NCI-H1436 (cell line): ENCODE data around the gene PRKCSH.
"Not testable (repeated sequence)": the region's sequence is repeated elsewhere in the genome, so short reads cannot be mapped to it uniquely, and the experiment has no call there.

Source experiments
- DNase-seq: peaks from one replicate; lab custom pipeline; 2025; lab: John Stamatoyannopoulos, UW

PRKCSH gene

DNA sequence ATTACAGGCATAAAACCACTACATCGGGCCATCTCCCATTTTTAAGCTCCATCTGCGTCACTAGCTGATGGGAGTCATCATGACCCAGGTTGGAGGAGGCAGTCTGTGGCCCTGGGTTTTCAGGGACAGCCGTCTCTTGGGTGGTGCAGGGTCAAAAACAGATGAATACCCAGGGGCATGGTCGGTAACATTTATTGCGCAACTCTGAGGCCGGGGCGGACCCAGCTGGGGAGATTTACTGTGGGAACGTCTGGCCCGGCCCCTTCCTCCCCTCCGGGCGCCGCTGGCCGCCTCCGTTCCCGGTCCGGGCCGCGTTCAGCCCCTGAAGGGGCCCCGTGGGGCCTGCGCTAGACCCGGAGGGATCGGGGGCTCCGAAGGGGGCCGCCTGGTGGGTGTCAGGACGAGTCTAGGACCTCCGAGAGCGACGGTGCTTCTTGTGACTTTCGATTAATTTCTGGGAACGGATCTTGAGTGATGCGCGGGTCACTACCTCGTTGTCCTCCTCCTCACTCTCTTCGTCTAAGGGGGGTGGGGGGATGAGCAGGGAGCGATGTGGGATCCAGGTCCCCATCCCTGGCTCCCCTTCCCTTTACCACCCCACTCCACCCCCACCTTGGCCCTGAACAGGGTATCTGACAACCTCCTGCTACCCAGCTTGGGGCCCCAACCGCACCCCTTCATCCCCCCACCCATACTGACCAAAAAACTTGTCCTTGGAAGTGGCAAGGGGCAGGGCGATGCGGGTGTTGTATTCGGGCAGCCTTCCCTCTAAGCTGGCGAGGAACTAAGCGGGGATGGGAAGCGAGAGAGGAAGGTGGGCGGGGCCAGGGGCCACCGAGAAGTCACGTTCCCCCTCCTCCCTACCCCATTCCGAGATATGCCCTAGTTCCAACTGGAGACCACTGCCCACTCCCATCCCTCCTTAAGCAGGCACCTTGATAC lies 14.7 kb upstream of the PRKCSH start:
- DNase-seq: no peak

DNA sequence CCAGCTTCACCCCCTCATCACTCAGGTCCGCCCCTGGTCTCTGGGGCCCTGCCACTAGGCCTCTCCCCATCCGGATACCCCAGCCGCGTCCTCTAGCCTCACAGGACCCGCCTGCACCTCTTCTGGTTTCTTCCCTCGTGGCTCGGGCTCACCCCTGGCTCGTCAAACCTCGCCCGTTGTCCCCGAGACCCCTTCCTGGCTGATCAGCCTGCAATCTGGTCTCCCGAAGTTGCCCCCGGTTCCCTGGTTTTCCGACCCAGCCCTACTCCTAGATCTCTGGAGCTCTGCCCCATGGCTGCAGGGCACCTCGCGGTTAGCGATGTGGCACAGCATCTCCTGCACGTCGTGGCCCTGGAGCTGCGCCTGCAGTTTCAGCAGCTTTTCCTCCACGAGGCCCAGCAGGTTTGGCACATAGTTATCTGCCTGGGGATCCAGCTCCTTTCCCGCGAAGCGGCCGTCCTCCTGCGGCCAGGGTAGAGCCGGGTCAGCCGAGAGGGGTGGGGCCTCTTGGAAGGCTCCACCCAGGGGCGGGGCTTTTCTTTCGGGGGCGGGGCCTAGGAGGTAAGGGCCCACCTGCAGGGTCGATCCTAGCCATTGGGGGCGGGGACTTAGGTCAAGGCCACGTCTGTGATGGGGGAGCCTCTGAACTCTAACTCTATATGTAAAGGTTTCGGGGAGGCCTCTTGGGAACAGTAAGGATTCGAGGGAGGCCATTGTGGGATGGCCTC lies 13.9 kb upstream of the PRKCSH start:
- DNase-seq: no peak

DNA sequence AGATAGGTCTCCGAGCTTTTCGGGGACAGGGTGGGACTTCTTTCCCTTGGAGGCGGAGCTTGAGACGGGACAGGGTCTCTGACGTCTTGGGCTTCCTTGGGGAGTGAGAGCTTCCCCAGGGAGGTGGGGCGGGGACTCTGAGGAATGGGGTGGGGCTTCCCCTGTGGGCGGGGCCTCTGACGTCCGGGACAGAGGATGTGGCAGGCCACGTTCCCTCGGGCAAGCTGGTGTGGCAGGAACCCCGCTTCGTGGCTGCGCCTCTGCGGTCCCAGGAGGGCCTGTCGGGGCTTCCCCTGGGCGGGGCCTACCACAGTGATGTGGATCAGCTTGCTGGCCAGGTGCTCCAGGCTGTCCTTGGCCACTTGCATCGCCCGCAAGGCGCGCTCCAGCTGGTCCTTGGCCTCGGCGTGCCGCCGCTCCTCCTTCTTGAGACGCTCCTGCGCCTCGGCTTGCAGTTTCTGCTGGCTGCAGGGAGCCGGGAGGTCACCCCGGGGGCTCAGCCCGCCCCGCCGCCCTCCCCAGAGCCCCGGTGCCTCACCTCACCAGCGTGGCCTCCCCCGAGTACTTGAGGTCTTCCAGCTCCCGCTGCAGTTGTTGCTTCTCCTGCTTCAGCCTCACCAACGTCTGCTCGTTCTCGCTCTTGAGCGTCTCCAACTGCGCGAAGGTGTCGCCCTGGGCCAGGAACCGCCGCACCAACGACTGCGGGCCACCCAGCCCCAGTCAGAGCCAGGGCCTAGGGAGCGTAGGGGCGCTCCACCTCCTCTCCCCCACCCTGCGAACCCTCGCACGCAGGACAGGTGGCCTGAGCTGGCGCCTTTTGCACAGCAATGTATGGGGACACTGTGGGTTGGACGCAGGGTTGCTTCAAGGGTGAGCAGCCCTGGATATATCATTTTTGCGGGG lies 13.0 kb upstream of the PRKCSH start:
- DNase-seq: peak; percentile 38

DNA sequence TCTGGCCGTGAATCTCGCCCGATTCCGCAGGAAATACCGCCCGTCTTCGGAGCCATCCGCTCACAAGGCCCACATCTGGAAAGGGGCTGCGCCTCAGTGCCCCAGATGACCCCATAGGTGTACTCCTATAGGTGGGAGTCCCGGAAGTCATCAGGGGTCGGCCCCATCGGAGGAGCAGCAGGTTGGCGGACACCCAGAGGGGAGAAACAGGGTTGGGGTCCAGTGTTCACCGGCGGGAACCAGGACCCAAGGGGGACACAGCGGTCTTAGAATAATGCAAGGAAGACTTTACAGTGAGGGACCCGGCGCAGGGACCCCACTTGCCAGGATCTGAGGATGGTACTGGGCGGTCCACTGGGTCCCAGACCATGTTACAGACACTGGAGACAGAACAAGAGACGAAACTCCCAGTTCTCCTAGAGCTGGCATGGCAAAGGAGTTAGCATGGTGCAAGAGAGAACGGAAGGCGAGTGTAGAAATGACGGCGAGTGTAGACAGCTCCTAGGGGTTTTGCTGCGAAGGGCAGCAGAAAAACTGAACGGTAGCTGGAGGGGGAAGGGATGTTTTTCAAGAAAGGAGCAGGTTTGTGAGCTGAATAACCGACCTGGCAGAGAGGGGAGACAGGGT lies 12.2 kb upstream of the PRKCSH start:
- no peak for DNase-seq

- no peak for DNase-seq
Observed at GRCh38 chr19:11423791-11424181, 11.6 kb upstream of the PRKCSH start.

- DNase-seq: no peak
Observed at GRCh38 chr19:11425719-11426457, 9.5 kb upstream of the PRKCSH start.

DNA sequence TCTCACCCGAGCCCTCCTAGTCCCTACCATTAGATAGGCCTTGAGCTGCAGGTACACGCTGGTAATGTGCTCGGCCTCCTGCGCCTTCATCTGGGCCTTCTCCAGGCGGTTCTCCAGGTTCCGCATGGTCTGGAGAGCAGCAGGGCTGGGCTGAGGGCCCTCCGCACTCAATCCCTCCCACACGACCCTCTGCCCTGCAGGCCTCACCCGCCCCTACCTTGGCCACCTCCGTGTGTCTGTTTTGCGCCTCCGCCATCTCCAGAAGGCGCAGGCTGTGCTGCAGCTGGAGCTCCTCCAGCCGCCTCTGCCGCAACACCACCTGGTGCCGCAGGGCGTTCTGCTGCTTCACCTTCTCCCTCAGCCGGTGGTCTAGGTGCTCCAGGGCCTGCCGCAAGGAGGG lies 8.8 kb upstream of the PRKCSH start:
- DNase-seq: no peak

DNA sequence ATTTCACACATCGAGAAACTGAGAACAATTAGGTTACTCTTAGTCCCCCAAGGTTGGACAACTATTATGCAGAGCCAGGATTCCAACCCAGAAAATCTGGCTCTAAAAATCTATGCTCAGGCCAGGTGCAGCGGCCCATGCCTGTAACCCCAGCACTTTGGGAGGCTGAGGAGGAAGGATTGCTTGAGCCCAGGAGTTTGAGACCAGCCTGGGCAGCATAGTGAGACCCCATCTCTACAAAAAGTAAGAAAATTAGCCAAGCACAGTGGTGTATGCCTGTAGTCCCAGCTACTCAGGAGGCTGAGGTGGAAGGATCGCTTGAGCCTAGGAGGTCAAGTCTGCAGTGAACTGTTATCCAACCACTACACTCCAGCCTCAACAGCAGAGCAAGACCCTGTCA lies 1.9 kb upstream of the PRKCSH start:
- not testable (repeated sequence) for DNase-seq

- no peak for DNase-seq
Observed at GRCh38 chr19:11434703-11435056, 755 bp upstream of the PRKCSH start.

GRCh38 chr19:11435833-11436313 lies 438 bp downstream of the PRKCSH start:
- DNase-seq: no peak

DNA sequence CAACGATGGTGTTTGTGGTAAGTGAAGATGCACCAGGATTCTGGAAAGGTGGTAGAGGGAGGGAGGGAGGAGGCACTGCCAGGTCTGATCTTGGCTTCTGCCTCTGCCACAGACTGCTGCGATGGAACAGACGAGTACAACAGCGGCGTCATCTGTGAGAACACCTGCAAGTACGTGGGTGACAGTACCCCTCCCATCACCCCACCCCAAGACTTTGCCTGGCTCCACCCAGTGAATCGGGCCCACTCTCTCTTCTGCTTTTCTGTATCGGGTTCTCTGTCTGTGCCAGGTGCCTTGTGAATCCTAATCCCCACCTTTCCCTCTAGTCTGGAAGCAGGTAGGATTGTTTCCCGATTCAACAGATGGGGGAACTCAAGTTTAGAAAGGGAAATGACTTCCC lies 2.5 kb downstream of the PRKCSH start:
- DNase-seq: no peak

DNA sequence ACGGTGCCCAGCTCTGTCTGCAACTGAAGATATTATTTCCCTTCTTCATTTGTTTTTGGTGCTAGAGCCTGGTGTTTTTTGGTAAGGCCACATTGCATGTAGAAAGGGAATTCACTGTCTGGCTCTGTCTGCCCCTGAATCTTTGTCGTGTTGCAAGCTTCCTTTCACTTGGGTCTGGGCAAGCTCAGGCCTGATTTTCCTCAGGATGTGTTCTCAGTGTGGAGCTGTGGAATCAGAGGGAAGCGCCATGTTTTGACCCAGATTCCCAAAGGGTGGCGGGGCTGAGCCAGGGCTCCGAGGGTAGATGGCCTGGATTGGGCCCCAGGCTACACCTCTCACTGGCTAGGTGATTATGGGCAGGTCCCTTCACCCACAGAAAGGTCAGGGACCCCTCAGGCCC lies 8.6 kb downstream of the PRKCSH start:
- no peak for DNase-seq

DNA sequence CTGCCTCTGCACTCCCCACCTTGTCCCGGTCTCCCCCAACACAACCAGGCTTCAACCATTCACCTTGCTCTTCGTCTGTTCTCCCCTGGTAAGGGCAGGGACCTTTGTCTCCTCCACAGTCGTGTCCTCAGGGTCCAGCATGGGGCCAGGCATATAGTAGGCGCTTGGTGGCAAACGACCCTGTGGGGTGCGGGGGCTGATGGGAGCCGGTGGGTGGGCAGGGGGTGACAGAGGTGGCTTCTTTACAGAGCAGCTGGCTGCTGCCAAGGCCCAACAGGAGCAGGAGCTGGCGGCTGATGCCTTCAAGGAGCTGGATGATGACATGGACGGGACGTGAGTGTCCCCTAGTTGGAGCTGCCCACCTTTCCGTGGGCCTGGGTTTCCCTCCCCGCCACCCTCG lies 9.7 kb downstream of the PRKCSH start:
- DNase-seq: no peak

GRCh38 chr19:11446271-11446651 lies 10.8 kb downstream of the PRKCSH start:
- DNase-seq: no peak

DNA sequence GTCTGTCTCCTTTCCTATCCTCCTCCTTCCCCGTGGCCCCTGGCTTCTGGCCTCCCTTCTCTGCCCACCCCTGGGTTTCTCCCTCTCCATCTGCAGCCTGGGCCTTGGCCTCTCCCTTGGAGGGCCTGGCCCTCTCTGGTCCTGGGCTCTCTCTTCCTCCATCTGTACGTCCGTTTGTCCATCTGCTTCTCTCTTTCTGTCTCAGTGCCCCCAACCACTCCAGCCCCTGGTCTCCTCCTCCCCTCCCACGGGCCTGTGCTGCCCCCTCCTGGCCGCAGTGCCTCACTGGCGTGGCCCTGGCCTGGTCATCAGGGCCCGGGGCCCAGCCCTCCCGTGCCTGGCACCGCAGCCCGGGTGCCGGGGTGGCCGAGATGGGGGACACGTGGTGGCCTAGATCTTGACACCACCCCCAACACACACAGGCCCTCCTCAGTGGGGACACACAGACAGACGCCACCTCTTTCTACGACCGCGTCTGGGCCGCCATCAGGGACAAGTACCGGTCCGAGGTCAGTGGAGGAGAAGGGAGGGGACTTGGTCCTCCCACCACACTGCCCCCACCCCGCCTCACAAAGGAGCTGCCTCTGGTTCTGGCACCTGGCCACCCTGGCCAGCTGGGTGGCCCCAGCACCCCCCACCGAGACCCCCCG lies 11.3 kb downstream of the PRKCSH start:
- DNase-seq: no peak

DNA sequence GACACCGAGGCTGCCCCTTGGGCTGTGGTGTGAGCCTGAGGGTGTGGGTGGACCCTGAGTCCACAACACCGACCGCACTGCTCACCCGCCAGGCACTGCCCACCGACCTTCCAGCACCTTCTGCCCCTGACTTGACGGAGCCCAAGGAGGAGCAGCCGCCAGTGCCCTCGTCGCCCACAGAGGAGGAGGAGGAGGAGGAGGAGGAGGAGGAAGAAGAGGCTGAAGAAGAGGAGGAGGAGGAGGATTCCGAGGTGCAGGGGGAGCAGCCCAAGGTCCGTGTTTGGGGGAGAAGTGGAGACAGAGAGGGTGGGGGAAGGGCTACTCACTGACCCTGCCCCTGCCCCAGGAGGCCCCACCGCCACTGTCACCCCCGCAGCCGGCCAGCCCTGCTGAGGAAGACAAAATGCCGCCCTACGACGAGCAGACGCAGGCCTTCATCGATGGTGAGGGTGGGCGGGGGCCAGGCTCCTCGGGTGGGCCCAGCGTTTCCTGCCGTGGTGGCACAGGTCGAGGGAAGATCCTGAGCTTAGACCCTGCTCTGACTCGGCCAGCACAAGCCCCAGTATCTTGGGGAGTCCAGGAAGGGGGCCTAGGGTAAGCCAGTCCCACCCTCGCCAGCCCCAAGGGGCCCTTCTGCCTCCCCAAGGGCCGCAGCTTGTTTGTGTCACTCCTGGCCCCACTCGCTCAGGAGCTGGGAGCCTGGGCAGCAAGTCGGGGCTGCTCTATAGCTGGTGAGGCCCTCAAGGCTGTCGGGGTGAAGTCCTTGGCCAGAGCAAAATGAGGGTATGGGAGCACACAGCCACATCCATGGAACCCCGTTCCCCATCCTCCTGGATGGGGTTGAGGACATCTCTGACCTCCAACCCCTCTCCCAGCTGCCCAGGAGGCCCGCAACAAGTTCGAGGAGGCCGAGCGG lies 12.2 kb downstream of the PRKCSH start:
- no peak for DNase-seq

DNA sequence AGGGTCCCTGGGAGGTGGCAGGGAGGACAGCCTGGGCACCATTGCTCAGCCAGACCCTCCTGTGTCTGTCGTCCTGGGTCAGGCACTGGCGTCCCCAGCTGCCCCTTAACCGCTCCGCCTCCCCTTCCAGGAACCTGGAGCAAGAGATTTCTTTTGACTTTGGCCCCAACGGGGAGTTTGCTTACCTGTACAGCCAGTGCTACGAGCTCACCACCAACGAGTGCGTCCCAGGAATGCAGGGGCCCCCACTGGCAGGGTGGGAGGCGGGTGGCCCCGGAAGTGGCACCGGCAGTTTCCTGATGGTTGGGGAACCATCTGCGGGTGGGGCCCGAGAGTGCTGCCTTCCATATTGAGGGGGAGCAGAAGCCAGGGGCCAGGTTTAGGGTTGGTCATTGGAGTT lies 13.0 kb downstream of the PRKCSH start:
- DNase-seq: no peak

DNA sequence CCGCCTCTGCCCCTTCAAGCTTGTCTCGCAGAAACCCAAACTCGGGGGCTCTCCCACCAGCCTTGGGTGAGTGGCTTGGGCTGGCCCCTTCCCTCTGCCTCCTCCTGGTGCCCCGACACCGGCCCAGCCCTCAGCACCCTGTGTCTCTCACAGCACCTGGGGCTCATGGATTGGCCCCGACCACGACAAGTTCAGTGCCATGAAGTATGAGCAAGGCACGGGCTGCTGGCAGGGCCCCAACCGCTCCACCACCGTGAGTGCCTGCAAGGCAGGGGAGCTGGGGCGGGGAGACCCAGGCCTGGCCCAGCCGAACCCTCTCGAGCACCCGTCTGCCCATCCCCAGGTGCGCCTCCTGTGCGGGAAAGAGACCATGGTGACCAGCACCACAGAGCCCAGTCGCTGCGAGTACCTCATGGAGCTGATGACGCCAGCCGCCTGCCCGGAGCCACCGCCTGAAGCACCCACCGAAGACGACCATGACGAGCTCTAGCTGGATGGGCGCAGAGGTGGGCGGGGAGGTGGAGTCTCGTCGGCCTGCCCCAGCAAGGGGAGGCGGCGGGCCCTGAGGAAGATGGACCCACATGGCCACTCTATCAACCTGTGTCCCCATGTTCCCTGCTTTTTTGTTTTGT lies 13.6 kb downstream of the PRKCSH start:
- no peak for DNase-seq
